HG03097 (cell line): Measurements from ENCODE around the gene EIF1AD.
A peak's percentile ranks its signal among the peaks of the same experiment; 100 is the strongest.
"Not testable (repeated sequence)": the region's sequence is repeated elsewhere in the genome, so short reads cannot be mapped to it uniquely, and the experiment has no call there.

Experiments used
- ATAC-seq: cut with Tn5 transposase; IDR thresholded peaks from one replicate; pipeline ENCODE4 v1.9.1; 2021; ENCODE audit not compliant: unreplicated experiment, low FRiP score

EIF1AD gene

DNA sequence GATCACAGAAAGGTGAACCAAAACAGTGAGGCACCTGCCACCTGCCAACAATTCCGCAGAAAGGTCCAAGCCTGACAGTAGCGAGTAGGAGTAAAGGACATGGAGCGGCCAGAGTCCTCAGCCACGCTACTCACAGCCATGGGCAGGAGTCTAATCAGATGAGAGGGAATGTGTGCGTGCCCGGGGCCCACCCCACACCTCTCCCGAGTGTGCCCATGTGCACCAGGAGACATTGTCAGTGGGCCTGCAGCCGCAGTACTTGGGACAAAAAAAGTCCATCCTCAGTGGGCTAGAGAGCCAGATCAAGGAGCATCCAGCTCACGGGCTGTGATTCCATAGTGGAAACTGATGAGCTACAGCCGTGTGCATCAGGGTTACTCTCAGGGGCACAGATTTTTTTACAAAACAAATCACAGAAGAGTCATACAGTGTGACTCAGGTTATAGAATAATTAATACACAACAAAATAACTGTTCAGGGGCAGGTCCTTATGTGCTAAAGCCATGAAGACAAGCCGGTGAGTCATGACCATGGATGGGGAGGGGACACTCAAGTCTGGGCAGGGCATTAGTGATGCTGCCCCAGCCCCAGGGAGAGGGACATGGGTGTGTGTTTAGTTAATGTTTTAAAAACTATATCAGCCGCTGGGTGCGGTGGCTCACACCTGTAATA lies 28.4 kb downstream of the EIF1AD start:
- no peak for ATAC-seq

DNA sequence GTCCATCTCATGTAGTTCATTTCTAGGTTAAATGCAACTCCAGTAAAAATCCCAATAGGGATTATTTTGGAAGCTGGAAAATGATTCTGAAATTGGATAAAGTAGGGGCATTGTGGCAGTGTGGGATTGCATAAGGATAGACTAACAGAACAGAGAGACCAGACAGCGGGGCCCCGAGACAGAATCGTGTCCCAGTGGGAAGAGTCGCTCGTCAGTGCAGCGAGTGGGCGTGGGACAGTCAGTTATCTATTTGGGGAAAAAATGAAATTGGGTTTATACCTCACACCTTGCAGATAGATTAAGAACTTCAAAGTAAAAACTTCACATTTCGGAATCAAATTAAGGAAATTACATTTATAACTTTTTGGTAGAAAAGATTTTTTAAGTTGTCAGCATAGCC lies 29.8 kb downstream of the EIF1AD start:
- ATAC-seq = no peak

DNA sequence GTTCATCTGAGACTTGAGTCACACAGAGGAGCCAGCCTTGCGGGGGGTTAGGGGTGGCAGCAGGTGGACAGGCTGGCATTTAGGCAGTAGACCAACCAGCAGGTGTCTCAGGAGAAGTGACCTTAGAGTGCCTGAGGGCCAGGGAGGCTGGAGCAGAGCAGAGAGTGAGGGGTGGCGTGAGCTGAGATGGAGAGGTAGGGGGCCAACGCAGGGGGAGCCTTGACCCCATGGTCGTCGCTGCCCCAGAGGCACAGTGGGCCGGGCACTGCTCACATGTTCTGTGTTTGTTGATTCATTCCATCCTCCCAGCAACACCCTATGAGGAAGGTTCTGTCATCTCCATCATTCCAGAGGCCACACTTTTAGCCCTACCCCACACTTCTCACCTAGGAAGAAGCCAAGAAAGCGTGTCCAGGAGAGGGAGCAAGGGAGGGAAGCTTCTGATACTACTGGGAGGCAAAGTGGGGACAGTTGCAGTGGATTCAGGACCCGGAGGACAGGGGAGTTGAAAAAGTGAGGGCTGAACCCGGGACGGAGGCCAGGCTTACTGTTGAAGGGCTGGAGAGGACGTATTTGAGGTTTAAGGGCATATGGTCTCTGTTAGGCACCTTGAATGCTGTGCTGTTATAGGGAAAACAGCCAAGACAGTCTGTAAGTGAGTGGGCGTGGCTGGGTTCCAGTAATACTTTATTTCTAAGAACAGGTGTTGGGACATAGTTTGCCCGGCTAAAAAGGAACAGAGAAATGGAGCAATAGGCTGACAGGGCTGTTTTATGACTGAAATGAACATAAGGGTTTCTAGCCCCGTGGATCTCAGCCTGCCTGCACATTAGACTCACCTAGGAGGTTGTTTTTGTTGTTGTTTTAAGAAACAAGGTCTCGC lies 33.1 kb downstream of the EIF1AD start:
- ATAC-seq = no peak

DNA sequence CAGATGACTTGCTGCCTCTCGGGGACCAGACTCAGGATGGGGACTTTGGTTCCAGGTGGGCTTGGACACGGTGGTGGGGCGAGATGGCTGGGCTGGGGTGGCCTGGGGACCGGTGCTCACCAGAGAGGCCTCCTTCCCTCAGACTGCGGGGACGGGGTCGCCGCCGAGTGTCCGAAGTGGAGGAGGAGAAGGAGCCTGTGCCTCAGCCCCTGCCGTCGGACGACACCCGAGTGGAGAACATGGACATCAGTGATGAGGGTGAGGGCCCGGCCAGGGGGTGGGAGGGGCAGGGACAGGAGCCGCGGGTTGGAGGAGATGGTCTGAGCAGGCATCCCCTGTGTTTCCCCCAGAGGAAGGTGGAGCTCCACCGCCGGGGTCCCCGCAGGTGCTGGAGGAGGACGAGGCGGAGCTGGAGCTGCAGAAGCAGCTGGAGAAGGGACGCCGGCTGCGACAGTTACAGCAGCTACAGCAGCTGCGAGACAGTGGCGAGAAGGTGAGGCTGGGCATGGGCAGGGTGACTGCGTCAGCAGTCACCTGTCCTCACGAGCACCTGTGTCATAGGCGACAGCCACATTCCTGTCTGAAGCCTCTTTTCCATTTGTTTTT lies 34.5 kb downstream of the EIF1AD start:
- no peak for ATAC-seq

DNA sequence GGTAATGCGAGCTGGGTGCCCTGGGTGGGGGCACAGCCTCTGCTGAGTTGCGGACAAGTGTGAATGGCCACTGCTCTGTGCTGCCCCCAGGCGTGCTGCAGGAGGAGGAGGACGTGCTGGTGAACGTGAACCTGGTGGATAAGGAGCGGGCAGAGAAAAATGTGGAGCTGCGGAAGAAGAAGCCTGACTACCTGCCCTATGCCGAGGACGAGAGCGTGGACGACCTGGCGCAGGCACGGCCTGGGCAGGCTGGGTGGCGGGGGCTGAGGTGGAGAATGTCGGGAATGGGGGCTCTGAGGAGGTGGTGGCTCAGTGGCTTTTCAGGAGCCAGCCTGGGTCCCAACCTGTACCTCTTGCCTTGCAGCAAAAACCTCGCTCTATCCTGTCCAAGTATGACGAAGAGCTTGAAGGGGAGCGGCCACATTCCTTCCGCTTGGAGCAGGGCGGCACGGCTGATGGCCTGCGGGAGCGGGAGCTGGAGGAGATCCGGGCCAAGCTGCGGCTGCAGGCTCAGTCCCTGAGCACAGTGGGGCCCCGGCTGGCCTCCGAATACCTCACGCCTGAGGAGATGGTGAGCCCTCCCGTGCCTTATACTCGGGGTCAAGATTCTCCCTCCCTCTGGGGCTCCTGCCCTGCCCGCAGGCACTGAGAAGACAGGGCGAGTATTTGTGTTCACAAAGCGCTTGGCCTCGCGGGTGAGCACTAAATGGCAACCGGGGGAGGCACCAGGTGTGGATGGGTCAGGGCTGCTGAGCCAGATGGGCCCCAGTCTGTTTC lies 35.8 kb downstream of the EIF1AD start:
- no peak for ATAC-seq

DNA sequence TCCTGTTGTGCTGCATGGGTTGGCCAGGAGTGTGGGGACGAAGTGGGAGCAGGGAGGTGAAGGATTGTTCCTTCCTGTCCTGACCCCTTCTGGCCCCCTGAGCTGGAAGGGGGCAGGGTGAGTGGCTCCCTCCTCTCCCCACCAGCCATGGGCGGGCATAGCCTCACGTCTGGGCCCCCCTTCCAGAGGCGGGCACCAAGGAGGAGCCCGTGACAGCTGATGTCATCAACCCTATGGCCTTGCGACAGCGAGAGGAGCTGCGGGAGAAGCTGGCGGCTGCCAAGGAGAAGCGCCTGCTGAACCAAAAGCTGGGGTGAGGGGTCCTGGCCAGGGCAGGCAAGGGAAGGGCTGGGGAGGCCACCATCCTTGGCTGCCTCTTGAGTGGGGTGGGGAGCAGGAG lies 37.1 kb downstream of the EIF1AD start:
- no peak for ATAC-seq

DNA sequence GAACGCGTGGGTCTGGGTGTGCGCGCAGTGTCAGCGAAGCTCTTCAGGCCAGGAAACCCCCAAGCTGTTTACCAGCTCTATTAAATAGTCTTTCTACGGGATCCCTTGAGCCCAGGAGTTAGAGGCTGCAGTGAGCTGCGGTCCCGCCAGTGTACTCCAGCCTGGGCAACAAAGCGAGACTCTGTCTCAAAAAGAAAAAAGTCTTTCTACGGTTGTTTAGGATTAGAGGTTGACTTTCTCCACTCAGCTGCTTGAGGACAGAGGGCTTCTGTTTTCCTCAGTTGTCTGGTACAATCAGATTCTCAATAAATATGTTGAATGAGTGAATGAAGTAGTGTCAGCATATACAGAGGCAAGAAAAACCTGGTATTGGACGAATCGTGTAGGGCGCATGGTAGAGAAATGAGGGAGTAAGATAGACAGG lies 39.8 kb downstream of the EIF1AD start:
- ATAC-seq = no peak

DNA sequence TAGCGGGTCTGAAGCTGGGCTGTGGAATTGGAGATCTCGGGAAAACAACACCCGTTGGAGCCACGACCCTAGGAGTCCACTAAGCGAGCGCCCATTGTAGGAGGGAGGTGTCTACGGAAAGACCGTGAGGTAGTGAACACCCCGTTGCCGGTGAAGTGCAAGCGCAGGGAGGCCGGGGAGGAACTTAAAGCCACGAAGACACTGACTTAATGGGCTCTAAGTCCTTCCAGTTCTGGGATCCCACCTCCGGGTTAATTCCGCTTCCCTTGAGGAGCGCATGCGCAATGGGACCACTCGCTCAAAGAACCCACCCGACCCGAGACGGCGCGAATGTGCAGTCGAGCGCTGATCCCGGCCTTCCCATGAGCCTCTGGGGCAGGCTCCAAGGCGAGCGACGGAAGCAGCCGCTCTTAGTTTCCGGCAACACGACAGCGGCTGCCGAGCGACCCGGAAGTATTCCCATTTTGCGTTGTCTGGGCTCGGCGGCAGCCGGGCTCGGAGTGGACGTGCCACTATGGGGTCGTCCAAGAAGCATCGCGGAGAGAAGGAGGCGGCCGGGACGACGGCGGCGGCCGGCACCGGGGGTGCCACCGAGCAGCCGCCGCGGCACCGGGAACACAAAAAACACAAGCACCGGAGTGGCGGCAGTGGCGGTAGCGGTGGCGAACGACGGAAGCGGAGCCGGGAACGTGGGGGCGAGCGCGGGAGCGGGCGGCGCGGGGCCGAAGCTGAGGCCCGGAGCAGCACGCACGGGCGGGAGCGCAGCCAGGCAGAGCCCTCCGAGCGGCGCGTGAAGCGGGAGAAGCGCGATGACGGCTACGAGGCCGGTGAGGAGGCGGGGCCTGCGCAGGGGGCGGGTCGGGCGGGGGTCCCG lies 40.5 kb downstream of the EIF1AD start, which contains the start of gene SART1:
Gene SART1 (plus strand): TSS at position 468 of the 874 bp plus-strand sequence. CDS start 47 bp downstream, at position 515.
- ATAC-seq = peak; percentile 84

DNA sequence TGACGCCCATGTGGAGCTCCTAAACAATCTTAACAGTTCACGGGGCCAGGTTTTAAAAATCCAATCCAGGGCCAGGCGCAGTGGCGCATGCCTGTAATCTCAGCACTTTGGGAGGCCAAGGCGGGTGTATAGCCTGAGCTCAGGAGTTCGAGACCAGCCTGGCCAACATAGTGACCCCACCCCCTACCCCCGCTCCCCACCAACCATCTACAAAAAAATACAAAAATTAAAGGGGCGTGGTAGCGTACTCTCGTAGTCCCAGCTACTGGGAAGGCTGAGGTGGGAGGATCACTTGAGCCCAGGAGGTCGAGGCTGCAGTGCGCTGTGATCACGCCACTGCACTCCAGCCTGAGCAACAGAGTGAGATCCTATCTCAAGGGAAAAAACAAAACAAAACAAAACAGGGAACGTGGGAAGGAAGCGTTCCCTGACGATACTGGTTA lies 41.1 kb downstream of the EIF1AD start:
- ATAC-seq = no peak

DNA sequence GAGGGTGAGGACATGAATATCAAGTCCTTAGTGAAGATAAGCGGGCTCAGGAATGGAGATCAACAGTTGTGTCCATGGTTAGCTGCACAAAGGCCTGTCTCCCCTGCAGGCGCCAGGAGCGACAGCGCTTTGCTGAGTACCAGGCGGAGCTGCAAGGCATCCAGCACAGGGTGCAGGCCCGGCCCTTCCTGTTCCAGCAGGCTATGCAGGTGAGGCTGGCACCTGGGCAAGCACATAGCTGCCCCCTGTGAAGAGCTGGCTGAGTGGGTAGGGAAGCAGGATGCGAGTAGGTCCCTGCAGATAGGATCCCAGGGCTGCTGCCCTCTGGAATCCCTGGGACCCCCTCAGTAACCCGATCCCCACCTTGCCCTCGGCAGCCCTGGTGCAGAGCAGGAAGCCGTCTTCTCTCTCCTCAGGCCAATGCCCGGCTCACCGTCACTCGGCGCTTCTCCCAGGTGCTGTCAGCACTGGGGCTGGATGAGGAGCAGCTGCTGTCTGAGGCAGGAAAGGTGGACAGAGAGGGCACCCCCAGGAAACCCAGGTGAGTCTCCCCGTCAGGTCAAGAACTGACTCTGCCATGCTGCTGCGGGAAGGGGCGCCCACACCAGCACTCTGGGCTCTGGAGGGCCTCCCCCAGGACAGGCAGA lies 43.1 kb downstream of the EIF1AD start:
- ATAC-seq = no peak

DNA sequence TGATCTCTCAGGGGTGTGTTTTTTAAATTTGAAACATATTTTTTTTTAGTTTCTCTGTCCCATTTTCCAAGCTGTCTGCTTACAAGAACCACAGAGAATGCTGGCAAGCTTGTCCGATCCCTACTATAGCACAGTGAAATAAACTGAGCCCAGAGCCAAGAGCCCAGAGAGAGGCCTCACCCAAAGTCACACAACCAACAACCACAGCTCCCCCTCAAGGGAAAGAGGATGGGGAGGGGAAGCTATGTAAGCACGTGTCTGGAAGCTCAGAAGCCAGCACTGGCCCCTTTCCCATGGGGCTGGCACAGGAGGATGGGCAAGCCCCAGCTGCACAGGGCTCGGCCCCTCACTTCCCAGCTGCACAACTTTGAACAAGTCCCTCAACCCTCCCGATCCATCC lies 43.7 kb downstream of the EIF1AD start:
- ATAC-seq = no peak

DNA sequence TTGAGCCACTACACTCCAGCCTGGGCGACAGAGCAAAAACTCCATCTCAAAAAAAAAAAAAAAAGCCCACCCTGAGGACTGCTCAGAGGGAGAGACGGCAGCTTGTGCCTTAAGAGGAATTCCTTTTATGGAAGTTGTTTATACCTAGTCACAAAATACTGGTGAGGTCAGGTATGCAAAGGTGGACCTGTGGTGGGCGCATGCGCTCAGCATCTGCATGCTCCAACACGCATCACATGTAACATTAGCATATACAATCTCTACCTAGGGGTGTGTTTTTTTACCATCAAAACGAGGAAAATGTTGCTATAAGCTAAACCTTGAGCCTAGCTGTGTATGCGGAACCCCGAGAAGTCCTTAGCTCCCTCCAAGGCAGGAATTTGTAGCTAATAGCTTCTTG lies 47.2 kb downstream of the EIF1AD start:
- no peak for ATAC-seq

DNA sequence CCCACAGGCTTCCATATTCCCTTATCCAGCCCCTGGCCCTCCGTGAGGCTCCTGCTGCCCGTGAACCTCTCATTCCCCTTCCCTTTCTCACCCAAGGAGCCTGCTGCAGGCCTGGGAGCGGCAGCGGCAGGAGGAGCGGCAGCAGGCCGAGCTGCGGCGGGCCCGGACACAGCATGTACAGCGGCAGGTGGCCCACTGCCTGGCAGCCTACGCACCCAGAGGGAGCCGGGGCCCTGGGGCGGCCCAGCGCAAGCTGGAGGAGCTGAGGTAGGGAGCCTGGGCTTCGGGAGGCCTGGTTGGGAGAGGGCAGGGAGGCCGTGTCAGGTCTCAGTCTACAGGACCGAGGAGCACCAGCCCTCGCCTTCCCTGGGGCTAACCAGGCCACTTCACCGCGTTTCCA lies 48.5 kb downstream of the EIF1AD start:
- no peak for ATAC-seq

DNA sequence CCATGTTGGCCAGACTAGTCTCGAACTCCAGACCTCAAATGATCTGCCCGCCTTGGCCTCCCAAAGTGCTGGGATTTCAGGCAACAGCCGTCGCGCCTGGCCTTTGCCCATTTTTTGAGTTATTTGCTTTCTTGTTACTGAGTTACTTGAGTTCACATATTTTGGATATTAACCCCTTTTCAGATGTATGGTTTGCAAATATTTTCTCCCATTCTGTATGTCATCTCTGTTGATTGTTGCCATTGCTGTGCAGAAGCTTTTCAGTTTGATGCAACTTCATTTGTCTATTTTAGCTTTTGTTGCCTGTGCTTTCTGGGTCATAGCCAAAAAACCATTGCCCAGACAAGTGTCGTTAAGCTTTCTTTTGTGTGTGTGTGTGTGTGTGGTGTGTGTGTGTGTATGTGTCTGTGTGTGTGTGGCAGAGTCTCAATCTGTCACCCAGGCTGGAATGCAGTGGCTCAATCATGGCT lies 49.9 kb downstream of the EIF1AD start:
- no peak for ATAC-seq

DNA sequence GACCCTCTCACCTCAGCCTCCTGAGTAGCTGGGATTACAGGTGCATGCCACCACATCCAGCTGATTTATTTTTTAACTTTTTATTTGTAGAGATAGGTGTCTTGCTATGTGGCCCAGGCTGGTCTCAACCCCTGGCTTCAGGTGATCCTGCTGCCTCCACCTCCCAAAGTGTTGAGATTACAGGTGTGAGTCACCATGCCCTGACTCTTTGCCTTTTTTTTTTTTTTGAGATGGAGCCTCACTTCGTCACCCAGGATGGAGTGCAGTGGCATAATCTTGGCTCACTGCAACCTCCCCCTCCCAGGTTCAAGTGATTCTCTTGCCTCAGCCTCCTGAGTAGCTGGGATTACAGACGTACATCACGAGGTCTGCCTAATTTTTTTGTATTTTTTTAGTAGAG lies 50.3 kb downstream of the EIF1AD start:
- ATAC-seq = not testable (repeated sequence)

DNA sequence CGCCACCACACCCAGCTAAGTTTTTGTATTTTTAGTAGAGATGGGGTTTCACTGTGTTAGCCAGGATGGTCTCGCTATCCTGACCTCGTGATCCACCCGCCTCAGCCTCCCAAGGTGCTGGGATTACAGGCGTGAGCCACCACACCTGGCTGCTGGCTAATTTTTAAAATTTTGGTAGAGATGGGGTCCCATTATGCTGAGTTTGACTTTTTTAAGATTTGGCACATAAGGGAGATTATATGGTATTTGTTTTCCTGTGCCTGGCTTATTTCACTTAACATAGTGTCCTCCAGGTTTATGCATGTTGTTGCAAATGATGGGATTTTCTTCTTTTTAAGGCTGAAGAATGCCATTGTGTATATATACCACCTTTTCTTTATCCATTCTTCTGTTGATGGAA lies 51.2 kb downstream of the EIF1AD start:
- not testable (repeated sequence) for ATAC-seq

DNA sequence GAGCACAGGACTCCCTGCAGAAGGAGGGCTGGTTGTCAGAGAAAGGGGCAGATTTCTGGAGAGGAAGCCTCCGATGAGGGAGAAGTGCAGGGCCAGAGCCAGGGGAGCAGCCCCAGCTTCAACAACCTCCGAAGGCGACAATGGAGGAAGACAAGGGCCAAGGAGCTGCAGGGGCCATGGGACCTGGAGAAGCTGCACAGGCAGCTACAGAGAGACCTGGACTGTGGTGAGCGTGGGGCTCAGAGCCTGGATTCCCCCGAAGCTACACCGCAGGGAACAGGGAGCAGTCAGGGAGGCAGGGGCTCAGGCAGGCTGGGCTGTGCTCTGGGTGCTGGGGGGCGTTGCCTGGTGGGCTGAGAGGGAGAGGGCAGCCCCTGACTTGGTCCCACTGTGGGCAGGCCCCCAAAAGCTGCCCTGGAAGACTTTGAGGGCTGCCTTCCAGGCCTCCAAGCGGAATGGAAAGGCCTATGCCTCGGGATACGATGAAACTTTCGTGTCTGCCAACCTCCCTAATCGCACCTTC lies 54.3 kb downstream of the EIF1AD start:
- ATAC-seq = no peak

DNA sequence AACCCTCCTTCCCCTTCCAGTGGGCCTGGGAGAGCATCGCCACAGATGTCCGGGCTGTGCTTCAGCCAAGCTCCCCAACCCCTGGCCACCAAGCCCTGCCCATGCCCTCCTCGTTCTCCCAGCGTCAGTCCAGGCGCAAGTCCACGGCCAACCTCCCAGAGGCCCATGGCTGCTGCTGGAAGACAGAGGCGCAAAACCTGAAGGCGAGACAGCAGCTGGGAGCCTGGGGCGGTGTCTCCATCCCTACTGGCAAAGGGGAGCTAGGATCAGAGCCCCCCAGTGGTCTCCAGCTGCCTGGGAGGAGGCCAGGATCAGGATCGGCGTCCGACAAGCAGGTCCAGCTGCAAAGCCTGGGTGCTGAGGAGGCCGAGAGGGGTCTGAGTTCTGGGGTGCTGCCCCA lies 54.8 kb downstream of the EIF1AD start:
- ATAC-seq = no peak

DNA sequence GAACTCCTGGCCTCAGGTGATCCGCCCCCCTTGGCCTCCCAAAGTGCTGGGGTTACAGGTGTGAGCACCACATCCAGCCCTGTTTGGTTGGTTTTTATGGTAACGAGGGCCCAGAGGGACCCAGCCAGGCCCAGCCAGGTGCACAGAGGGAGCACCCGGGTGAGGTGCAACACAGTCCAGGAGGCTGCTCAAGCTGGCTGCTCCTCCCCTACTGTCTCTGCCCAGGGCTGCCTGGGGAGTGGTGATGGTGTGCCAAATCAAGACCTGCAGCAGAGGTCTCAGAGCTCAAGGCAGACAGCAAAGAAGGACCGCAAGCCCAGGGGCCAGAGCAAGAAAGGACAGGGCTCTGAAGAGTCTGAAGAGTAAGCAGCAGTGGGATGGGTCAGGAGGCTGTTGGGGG lies 55.3 kb downstream of the EIF1AD start:
- no peak for ATAC-seq
